Measurements from ENCODE around the gene KLHL40.

Gene KLHL40

DNA sequence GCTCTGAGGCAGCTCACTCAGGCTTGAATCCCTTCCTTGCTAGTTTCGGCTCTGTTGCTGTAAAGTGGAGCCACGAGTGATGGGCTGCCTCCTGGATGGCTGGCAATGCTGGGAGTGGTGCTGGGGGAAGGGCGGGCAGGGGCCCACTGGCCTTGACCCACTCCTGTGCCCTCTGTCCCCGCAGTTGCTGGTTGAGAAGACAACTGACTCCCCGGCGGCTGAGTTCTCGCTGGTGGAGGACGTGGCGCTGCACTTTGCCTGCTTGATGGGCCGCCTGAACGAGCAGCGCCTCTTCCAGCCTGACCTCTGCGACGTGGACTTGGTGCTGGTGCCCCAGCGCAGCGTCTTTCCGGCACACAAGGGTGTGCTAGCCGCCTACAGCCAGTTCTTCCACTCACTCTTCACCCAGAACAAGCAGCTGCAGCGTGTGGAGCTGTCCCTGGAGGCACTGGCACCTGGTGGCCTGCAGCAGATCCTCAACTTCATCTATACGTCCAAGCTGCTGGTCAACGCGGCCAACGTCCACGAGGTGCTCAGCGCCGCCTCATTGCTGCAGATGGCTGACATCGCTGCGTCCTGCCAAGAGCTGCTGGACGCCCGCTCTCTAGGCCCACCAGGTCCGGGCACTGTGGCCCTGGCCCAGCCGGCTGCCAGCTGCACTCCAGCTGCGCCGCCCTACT, 27.1 kb upstream of the KLHL40 start:
- TF ChIP-seq, protein P1, sequence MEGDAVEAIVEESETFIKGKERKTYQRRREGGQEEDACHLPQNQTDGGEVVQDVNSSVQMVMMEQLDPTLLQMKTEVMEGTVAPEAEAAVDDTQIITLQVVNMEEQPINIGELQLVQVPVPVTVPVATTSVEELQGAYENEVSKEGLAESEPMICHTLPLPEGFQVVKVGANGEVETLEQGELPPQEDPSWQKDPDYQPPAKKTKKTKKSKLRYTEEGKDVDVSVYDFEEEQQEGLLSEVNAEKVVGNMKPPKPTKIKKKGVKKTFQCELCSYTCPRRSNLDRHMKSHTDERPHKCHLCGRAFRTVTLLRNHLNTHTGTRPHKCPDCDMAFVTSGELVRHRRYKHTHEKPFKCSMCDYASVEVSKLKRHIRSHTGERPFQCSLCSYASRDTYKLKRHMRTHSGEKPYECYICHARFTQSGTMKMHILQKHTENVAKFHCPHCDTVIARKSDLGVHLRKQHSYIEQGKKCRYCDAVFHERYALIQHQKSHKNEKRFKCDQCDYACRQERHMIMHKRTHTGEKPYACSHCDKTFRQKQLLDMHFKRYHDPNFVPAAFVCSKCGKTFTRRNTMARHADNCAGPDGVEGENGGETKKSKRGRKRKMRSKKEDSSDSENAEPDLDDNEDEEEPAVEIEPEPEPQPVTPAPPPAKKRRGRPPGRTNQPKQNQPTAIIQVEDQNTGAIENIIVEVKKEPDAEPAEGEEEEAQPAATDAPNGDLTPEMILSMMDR (IDR thresholded peaks at IDR 0.05; ENCODE audit: low read depth, low read length) = no peak
- DNase-seq (ENCODE audit: extremely low read depth, low read depth) = no peak

DNA sequence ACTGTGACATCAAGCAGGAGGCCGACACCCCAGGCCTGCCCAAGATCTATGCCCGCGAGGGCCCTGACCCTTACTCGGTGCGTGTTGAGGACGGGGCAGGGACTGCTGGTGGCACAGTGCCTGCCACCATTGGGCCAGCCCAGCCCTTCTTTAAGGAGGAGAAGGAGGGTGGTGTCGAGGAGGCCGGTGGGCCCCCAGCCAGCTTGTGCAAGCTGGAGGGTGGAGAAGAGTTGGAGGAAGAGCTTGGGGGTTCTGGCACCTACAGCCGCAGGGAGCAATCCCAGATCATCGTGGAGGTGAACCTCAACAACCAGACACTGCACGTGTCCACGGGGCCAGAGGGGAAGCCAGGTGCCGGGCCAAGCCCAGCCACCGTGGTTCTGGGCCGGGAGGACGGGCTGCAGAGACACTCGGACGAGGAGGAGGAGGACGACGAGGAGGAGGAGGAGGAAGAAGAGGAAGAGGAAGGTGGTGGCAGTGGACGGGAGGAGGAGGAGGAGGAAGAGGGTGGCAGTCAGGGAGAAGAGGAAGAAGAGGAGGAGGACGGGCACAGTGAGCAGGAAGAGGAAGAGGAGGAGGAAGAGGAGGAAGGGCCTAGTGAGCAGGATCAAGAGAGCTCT, 26.5 kb upstream of the KLHL40 start:
- TF ChIP-seq, protein P1 (IDR thresholded peaks at IDR 0.05; ENCODE audit: low read depth, low read length) = no peak
- no peak for DNase-seq (ENCODE audit: extremely low read depth, low read depth)

DNA sequence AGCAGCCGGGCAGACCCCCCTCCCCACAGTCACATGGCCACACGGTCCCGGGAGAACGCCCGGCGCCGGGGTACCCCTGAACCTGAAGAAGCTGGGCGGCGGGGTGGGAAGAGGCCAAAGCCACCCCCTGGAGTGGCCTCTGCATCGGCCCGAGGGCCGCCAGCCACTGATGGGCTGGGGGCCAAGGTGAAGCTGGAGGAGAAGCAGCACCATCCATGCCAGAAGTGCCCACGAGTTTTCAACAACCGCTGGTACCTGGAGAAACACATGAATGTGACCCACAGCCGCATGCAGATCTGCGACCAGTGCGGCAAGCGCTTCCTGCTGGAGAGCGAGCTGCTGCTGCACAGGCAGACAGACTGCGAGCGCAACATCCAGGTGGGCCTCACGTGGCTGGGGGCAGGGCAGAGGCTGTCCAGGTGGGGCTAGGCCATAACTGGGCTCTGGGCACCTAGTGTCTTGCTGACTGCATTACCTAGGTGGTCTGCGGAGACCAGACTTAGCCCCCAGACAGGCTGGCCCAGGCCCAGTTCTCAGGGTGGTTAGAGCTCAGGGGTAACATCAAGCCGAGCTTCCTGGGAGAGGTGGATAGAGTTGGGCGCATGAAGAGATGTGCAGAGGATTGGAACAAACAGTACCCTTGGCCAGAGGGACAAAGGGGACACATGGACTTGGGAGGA, 25.7 kb upstream of the KLHL40 start:
- DNase-seq (ENCODE audit: extremely low read depth, low read depth) = no peak
- TF ChIP-seq, protein P1 (IDR thresholded peaks at IDR 0.05; ENCODE audit: low read depth, low read length) = no peak

DNA sequence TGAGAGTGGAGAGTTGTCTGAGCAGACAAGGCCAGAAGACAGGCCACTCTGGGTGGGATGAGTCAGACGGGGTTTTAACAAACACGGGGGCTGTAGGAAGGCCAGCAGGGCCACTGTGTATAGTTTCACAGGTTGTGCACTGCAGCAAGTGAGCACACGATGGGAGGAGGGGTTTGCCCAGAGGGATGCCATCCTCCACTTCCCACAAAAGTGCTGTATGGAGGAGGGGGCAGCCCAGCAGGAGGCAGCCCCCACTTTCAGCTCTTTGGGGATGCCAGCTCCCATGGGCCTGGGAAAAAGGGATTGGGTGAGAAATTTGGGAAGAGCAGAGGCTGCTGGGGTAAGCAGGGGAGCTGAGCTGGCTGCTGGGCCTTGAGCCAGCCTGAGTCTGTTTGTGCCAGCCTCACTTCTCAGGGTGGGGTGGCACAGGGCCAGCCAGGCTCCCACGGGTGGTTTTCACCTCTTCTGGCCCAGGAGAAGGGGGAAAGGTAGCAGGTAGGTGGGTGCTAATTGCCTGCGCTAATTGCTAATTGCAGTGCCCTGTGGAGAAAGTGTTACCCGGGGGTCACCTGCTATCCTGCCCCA, 25.1 kb upstream of the KLHL40 start:
- TF ChIP-seq, protein P1 (IDR thresholded peaks at IDR 0.05; ENCODE audit: low read depth, low read length) = no peak
- DNase-seq (ENCODE audit: extremely low read depth, low read depth) = no peak

DNA sequence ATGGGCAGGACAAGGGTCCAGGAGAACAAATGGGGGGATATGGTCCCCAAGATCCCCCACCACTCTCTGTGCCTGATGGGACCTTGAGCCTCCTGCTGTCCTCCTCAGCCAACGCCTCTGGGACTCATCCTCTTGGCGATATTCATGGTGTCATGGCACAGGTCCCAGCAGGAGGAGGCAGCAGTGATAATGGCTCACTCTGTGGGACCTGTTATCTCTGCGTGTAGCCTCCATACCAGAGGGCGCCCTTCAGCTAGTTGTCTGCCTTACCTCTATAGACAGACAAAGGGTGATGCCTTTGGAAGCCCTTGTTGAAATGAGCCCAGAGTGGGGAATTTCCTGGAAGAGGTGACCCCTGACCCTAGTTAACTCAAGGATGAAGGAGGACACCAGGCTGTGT, 24.4 kb upstream of the KLHL40 start:
- DNase-seq (ENCODE audit: extremely low read depth, low read depth) = no peak
- TF ChIP-seq, protein P1 (IDR thresholded peaks at IDR 0.05; ENCODE audit: low read depth, low read length) = no peak

DNA sequence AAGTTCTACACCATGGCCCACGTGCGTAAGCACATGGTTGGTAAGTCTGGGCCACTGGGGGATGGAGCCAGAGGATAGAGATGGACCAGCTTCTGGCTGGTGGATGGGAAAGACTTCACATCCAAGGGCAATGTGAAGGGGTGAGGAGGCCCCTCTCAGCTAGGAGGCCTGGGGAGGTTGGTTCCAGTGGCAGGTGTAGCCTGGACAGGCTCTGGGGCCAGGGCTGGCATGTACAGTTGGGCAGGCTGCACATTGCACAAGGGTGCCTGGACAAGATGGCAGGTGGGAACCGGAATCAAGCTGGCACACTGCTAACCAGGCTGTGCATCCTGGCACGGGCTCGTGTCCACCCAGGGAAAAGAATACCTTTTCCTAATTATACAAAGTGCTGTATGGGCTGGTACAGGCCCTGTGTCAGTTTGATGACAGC, 23.7 kb upstream of the KLHL40 start:
- no peak for DNase-seq (ENCODE audit: extremely low read depth, low read depth)
- TF ChIP-seq, protein P1 (IDR thresholded peaks at IDR 0.05; ENCODE audit: low read depth, low read length) = no peak

Measured in AG09319 (cell line).